Measurements from ENCODE around the gene SYT8. TPM values are rescaled to one million over a fixed set of nuclear protein-coding genes. Genes with fewer than 3 reads are reported as not detected.

SYT8 gene
- total RNA-seq, 3 donors from 2014 or later (not counting 1 experiment from before 2014, with no cell fraction given) = not detected

GRCh38 chr11:1824221-1825038, 10.4 kb upstream of the SYT8 start:
- H3K36me3 Mint-ChIP-seq = no peaks in the 10 kb centered on the region

GRCh38 chr11:1825039-1825740, 9.6 kb upstream of the SYT8 start:
- Mint-ChIP-seq H3K9me3 (peaks cover 0 to 6% of the 10 kb centered on the region in 2 donors), H3K27ac (no peak overlapping the region), H3K4me3 (no peak overlapping the region), H3K36me3 (no peaks in the 10 kb centered on the region), H3K4me1 (no peaks in the 10 kb centered on the region), H3K27me3 (ENCODE audit: low read depth in 2 of 2) (peaks cover 13 to 16% of the 10 kb centered on the region in 2 donors)
- WGBS (ENCODE audit: insufficient coverage) = 56% methylated on average over 26 of the region's 26 CpGs
- Histone ChIP-seq H3K36me3 (ENCODE audit: control insufficient read depth, insufficient read depth, low read length) (no peaks in the 10 kb centered on the region), H3K9me3 (ENCODE audit: control insufficient read depth, insufficient read depth, low read length) (no peaks in the 10 kb centered on the region), H3K27ac (ENCODE audit: low read length) (no peak overlapping the region), H3K27me3 (ENCODE audit: control insufficient read depth, insufficient read depth, low read length) (no peaks in the 10 kb centered on the region), H3K4me1 (ENCODE audit: control insufficient read depth, insufficient read depth, low read length) (no peaks in the 10 kb centered on the region), H3K4me3 (ENCODE audit: low read length) (no peak overlapping the region)
- DNase-seq (peak; percentile 20 to 24), ATAC-seq (peak; percentile 38 to 61 (median 50))
- no peak for TF ChIP-seq CTCF (IDR thresholded peaks at IDR 0.05)
- intact Hi-C loops (cut with micrococcal nuclease) = loop anchor here (10.0 kb wide), 1 partner anchor 50 kb away; no protein-coding TSS in a partner anchor

More at GRCh38 chr11:1824221-1825038, 10.4 kb upstream of the SYT8 start:
- Histone ChIP-seq H3K36me3 (ENCODE audit: control insufficient read depth, insufficient read depth, low read length) (no peaks in the 10 kb centered on the region), H3K4me1 (ENCODE audit: control insufficient read depth, insufficient read depth, low read length) (peaks cover under 1% of the 10 kb centered on the region), H3K9me3 (ENCODE audit: control insufficient read depth, insufficient read depth, low read length) (peaks cover 1% of the 10 kb centered on the region), H3K27me3 (ENCODE audit: control insufficient read depth, insufficient read depth, low read length) (no peaks in the 10 kb centered on the region), H3K27ac (ENCODE audit: low read length) (no peak overlapping the region), H3K4me3 (ENCODE audit: low read length) (no peak overlapping the region)
- H3K27ac Mint-ChIP-seq = no peak overlapping the region
- no peak overlapping the region for H3K4me3 Mint-ChIP-seq
- no peak for TF ChIP-seq CTCF (IDR thresholded peaks at IDR 0.05)
- ATAC-seq (no peak), DNase-seq (no peak)
- H3K9me3 Mint-ChIP-seq = peaks cover 0 to 6% of the 10 kb centered on the region in 2 donors
- peaks cover 0 to 4% of the 10 kb centered on the region in 2 donors for H3K4me1 Mint-ChIP-seq
- H3K27me3 Mint-ChIP-seq (ENCODE audit: low read depth in 2 of 2) = peaks cover 13 to 16% of the 10 kb centered on the region in 2 donors
- intact Hi-C loops (cut with micrococcal nuclease) = loop anchor here (10.0 kb wide), 1 partner anchor 50 kb away; no protein-coding TSS in a partner anchor
- WGBS (ENCODE audit: insufficient coverage) = 91% methylated on average over 23 of the region's 23 CpGs

GRCh38 chr11:1825785-1826451, 8.9 kb upstream of the SYT8 start:
- no peak overlapping the region for H3K27ac ChIP-seq (ENCODE audit: low read length)
- no peak overlapping the region for H3K4me3 Mint-ChIP-seq
- peak in 1 of 2 donors; percentile 13 for DNase-seq
- no peaks in the 10 kb centered on the region for H3K27me3 ChIP-seq (ENCODE audit: control insufficient read depth, insufficient read depth, low read length)
- WGBS (ENCODE audit: insufficient coverage) = 94% methylated on average over 33 of the region's 33 CpGs
- no peaks in the 10 kb centered on the region for H3K36me3 ChIP-seq (ENCODE audit: control insufficient read depth, insufficient read depth, low read length)
- no peak for ATAC-seq
- peaks cover 13 to 17% of the 10 kb centered on the region in 2 donors for H3K27me3 Mint-ChIP-seq (ENCODE audit: low read depth in 2 of 2)
- intact Hi-C loops (cut with micrococcal nuclease) = loop anchor here (10.0 kb wide), 1 partner anchor 51 kb away; no protein-coding TSS in a partner anchor
- H3K9me3 ChIP-seq (ENCODE audit: control insufficient read depth, insufficient read depth, low read length) = no peaks in the 10 kb centered on the region
- peaks cover 0 to 6% of the 10 kb centered on the region in 2 donors for H3K9me3 Mint-ChIP-seq
- no peak for TF ChIP-seq CTCF (IDR thresholded peaks at IDR 0.05)
- no peak overlapping the region for H3K27ac Mint-ChIP-seq
- no peaks in the 10 kb centered on the region for H3K4me1 Mint-ChIP-seq
- H3K4me3 ChIP-seq (ENCODE audit: low read length) = no peak overlapping the region
- H3K36me3 Mint-ChIP-seq = no peaks in the 10 kb centered on the region
- no peaks in the 10 kb centered on the region for H3K4me1 ChIP-seq (ENCODE audit: control insufficient read depth, insufficient read depth, low read length)

All from natural killer cell (primary cell).